ENCODE data around the gene CPPED1. TPM values are rescaled to one million over a fixed set of nuclear protein-coding genes. Genes with fewer than 3 reads are reported as not detected.
A peak's percentile ranks its signal among the peaks of the same experiment; 100 is the strongest.

The CPPED1 gene
- total RNA-seq, 1 donor from 2014 or later: 20.1 TPM

DNA sequence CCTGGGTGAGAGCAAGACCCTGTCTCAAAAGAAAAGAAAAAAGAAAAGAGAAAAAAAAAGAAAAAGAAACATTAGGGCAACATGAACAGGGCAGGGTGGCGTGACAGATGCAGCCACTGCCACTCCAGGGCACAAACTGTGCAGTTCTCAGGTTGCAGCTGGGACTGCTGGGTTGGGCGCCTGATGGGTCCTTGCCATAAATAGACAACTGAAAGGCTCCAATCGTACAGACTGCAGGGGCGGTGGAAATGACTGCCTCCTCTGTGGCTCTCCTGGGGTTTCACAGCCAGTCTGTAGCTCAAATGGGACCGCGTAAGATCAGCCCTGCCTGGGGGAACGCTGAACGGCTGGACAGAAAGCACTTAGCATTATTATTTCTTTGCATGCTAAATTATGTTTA is 130.7 kb downstream of the CPPED1 start:
- ATAC-seq: no peak
- TF ChIP-seq, protein P1, sequence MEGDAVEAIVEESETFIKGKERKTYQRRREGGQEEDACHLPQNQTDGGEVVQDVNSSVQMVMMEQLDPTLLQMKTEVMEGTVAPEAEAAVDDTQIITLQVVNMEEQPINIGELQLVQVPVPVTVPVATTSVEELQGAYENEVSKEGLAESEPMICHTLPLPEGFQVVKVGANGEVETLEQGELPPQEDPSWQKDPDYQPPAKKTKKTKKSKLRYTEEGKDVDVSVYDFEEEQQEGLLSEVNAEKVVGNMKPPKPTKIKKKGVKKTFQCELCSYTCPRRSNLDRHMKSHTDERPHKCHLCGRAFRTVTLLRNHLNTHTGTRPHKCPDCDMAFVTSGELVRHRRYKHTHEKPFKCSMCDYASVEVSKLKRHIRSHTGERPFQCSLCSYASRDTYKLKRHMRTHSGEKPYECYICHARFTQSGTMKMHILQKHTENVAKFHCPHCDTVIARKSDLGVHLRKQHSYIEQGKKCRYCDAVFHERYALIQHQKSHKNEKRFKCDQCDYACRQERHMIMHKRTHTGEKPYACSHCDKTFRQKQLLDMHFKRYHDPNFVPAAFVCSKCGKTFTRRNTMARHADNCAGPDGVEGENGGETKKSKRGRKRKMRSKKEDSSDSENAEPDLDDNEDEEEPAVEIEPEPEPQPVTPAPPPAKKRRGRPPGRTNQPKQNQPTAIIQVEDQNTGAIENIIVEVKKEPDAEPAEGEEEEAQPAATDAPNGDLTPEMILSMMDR (IDR thresholded peaks at IDR 0.05): no peak
- no peak overlapping the region for H3K4me3 ChIP-seq

DNA sequence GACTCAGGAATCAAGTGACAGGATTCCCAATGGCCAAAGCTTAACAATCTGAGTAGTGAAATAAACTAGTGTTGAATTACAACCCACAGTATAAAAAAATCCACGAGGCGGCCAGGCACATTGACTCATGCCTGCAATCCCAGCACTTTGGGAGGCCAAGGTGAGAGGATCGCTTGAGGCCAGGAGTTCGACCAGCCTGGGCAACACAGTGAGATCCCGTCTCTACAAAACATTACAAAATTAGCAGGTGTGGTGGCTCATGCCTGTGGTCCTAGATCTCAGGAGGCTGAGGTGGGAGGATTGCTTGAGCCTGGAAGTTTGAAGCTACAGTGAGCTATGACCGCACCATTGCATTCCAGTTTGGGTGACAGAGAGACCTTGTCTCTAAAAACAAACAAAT is 133.8 kb downstream of the CPPED1 start:
- Histone ChIP-seq H3K27me3 (no peaks in the 10 kb centered on the region), H3K4me3 (no peak overlapping the region), H3K36me3 (no peaks in the 10 kb centered on the region), H3K9me3 (peaks cover 15% of the 10 kb centered on the region), H3K27ac (no peak overlapping the region), H3K4me1 (no peaks in the 10 kb centered on the region)
- intact Hi-C loops (cut with DNase I): no loop called here
- TF ChIP-seq, protein P1 (IDR thresholded peaks at IDR 0.05): no peak
- no peak for DNase-seq
- no peak for ATAC-seq

More for the DNA sequence above, 130.7 kb downstream of the CPPED1 start:
- intact Hi-C loops (cut with DNase I): no loop called here
- no peak for DNase-seq
- Histone ChIP-seq H3K36me3 (no peaks in the 10 kb centered on the region), H3K9me3 (peaks cover 12% of the 10 kb centered on the region), H3K27me3 (no peaks in the 10 kb centered on the region), H3K27ac (no peak overlapping the region), H3K4me1 (no peaks in the 10 kb centered on the region)

DNA sequence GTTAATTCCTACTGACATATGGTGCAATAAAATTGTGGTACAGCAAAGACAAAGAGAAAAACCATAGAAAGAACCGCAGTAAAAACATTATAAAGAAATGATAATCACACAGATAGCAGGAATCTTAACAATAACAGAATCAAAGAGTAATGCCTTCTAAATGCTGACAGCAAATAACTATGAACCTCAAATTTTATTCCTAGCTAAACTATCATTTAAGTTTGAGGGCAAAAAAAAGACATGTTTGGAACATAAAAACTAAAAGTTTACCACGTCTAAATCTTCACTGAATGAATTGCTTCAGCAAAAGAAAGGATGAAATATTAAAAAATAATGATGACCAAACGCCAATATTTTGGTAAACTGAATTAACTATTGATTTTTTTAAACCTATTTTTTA is 135.8 kb downstream of the CPPED1 start:
- H3K27ac ChIP-seq: no peak overlapping the region
- TF ChIP-seq, protein P1 (IDR thresholded peaks at IDR 0.05): no peak
- H3K9me3 ChIP-seq: peaks cover 15% of the 10 kb centered on the region
- no peaks in the 10 kb centered on the region for H3K4me1 ChIP-seq
- DNase-seq (no peak), ATAC-seq (no peak)
- no peaks in the 10 kb centered on the region for H3K36me3 ChIP-seq
- no peak overlapping the region for H3K4me3 ChIP-seq
- H3K27me3 ChIP-seq: no peaks in the 10 kb centered on the region
- intact Hi-C loops (cut with DNase I): no loop called here

GRCh38 chr16:12664164-12664733 is 139.4 kb downstream of the CPPED1 start:
- intact Hi-C loops (cut with DNase I): no loop called here
- ATAC-seq (no peak), DNase-seq (no peak)
- Histone ChIP-seq H3K36me3 (no peaks in the 10 kb centered on the region), H3K9me3 (peaks cover 15% of the 10 kb centered on the region), H3K4me1 (no peaks in the 10 kb centered on the region), H3K27me3 (no peaks in the 10 kb centered on the region), H3K27ac (no peak overlapping the region), H3K4me3 (no peak overlapping the region)
- TF ChIP-seq, protein P1 (IDR thresholded peaks at IDR 0.05): no peak

- TF ChIP-seq, protein P1 (IDR thresholded peaks at IDR 0.05): no peak
- Histone ChIP-seq H3K27me3 (no peaks in the 10 kb centered on the region), H3K9me3 (no peaks in the 10 kb centered on the region), H3K4me1 (no peaks in the 10 kb centered on the region), H3K36me3 (no peaks in the 10 kb centered on the region), H3K27ac (no peak overlapping the region), H3K4me3 (no peak overlapping the region)
- intact Hi-C loops (cut with DNase I): no loop called here
- ATAC-seq (peak; percentile 26), DNase-seq (no peak)
Measured at GRCh38 chr16:12661656-12662172, 142.0 kb downstream of the CPPED1 start.

DNA sequence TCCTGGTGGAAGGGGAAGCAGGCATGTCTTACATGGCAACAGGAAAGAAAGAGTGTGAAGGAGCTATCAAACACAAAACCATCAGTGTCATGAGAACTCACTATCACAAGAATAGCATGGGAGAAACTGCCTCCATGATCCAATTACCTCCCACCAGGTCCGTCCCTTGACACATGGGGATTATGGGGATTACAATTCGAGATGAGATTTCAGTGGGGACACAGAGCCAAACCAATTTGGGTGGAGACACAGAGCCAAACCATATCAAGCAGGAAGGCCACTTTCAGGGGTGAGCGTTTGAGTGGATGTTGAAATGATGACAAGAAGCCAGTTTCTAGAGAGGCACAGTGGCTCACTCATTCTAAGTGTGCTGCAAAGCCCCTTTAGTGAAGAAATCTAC is 143.8 kb downstream of the CPPED1 start:
- Histone ChIP-seq H3K4me1 (no peaks in the 10 kb centered on the region), H3K36me3 (no peaks in the 10 kb centered on the region), H3K4me3 (no peak overlapping the region), H3K9me3 (no peaks in the 10 kb centered on the region), H3K27ac (no peak overlapping the region), H3K27me3 (no peaks in the 10 kb centered on the region)
- intact Hi-C loops (cut with DNase I): no loop called here
- ATAC-seq (no peak), DNase-seq (no peak)
- TF ChIP-seq, protein P1 (IDR thresholded peaks at IDR 0.05): no peak
